Central memory CD4-positive, alpha-beta T cell (primary cell): ENCODE results near the gene DAPK1.

ENCODE experiments used
- DNase-seq: peaks from one replicate; pipeline ENCODE4 v3.0.0; 2022
- total RNA-seq, 3 experiments: gene quantifications; one replicate each; lab custom pipeline; 2026; lab: John Stamatoyannopoulos, UW

DAPK1 gene
- total RNA-seq, result 0 to 0.63 (median 0.33) reads per million in 3 experiments

DNA sequence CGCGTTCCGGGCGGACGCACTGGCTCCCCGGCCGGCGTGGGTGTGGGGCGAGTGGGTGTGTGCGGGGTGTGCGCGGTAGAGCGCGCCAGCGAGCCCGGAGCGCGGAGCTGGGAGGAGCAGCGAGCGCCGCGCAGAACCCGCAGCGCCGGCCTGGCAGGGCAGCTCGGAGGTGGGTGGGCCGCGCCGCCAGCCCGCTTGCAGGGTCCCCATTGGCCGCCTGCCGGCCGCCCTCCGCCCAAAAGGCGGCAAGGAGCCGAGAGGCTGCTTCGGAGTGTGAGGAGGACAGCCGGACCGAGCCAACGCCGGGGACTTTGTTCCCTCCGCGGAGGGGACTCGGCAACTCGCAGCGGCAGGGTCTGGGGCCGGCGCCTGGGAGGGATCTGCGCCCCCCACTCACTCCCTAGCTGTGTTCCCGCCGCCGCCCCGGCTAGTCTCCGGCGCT lies at the start of gene DAPK1:
TSS of gene DAPK1 (plus strand) at position 264 of the 442 bp plus-strand sequence. CDS start 1,211 bp downstream, outside the sequence.
- no peak for DNase-seq

DNA sequence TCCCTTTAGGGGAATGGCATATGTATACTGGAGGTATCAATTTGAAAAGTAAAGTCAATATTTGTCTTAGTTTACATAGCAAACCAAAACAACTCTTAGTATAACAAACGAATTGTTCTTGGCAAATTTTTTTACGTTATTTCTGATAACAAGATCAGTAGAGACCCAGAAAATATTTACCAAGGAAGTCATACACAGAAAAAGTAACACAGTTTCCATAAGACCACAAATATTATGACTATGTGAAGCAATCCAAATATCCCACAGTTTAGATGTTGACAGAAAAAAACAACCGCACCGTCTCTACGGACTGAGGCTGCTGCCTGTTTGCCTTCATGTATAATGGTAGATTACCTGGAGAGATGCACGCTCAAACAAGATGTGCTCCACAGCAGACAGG lies 46.5 kb upstream of the DAPK1 start:
- DNase-seq, result no peak

DNA sequence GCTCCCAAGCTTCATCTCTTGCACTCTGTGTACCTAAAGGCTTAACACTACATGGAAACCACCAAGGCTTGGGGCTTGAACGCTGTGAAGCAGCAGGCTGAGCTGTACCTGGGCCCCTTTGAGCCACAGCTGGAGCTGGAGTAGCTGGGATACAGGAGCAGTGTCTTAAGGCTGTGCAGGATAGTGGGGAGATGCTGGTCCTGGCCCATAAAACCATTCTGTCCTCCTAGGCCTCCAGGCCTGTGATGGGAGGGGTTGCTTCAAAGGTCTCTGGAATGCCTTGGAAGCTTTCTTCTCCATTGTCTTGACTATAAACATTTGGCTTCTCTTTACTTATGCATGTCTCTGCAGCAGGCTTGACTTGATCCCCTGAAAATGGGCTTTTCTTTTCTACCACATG lies 42.3 kb upstream of the DAPK1 start:
- no peak for DNase-seq

DNA sequence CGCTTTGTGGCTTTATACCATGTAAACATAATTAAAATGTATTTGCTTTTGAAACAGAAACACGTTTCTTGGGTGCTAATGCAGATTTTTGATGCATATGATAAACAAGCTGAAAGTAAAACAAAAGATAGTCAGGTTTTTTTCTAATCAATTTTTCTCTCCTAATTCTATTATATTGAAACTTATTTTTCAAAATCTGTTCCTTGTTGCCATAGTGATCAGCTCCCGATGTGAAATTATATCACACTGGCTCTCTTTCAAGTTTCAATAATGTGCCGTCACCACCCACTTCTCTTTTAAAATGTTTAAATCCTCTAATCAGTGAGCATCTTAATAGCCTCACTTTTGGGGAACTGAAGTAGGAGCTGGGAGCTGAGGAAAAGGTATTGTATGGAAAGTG lies 36.4 kb upstream of the DAPK1 start:
- DNase-seq, result no peak

DNA sequence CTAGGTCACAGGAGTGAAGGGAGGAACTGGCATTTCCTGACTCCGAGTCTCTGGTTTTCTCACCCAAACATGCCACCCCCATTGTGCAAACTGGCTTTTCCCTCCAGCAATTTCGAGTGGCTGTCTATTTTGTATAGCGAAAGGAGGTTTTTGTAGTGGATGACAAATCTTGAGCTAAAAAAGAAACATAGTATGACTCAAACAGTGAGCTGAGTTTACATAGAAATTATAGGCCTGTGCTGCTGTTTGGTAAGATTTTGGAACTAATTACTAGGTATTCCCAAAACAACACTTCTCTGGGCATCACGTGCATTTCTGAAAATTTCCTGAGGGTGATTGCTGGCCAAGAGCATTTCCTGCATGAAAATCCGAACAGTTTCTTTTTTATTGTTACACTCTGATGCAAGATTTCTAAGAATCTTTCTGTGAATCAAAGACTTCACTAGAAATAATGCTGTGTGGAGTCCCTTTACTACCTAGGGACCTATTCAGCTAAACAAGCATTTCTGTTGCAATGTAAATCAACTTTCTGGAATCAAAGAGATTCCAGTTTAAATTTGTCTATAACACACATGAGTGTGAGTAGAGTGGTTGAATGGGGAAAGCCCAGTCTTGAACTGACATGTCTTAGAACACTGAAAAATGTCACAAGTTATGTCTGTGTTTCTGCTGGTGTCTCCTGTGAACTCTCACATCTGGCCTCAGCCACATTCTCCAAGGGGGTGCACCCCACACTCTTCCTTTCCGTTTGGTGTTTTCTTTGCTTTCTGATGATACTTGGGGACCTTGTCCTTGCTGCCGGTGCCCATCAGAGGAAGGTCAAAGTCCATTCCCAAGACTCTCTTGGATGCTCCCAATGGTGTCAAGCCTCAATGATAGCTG lies 33.3 kb upstream of the DAPK1 start:
- DNase-seq, result no peak

DNA sequence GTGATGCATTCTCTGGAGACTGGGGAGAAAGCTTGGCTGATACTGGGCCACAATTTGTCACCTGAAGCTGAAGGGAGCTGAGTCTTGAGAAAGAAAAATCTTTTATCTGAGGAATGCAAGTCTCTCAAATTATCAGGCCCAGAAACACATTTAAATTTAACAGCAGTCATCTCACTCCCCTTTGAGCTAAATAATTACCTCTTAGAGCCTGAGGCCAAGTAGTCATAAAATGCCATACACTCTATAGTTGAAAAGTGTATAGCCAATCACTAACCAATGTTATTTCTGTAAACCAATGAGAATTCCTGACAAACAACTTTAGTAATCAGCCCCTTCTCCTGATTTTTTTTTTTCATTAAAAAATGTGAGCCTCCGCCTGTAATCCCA lies 32.7 kb upstream of the DAPK1 start:
- DNase-seq, result no peak

DNA sequence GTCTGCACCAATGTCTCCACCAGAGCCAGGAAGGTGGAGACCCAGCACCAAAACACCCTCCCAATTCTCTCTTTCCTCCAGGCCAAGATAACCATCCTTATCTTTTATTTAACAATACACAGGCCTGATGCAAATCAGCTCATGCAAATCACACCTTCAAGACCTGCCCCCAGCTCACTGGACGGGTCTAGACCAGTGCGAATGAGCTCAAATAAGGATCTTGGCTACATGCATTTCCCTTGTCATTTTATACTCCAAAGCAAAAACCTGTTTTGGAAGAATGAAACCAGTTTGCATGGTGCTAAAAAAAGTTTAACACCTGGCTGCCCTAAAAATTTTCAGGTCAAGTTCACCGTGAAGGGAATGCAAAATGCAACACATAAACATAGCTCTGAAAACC lies 31.9 kb upstream of the DAPK1 start:
- DNase-seq, result no peak

DNA sequence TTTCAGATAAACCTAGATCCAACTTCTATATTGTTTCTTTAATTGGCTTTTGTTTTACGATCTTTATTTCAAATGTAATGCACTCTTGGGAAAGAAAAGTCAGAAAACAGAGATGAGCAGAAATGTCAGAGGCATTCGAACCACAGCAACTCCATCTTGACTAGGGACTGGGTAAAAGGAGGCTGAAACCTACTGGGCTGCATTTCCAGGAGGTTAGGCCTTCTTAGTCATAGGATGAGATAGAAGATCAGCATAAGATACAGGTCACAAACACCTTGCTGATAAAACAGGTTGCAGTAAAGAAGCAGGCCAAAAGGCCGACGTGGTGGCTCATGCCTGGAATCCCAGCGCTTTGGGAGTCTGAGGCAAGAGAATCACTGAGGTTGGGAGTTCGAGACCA lies 30.5 kb upstream of the DAPK1 start:
- no peak for DNase-seq

DNA sequence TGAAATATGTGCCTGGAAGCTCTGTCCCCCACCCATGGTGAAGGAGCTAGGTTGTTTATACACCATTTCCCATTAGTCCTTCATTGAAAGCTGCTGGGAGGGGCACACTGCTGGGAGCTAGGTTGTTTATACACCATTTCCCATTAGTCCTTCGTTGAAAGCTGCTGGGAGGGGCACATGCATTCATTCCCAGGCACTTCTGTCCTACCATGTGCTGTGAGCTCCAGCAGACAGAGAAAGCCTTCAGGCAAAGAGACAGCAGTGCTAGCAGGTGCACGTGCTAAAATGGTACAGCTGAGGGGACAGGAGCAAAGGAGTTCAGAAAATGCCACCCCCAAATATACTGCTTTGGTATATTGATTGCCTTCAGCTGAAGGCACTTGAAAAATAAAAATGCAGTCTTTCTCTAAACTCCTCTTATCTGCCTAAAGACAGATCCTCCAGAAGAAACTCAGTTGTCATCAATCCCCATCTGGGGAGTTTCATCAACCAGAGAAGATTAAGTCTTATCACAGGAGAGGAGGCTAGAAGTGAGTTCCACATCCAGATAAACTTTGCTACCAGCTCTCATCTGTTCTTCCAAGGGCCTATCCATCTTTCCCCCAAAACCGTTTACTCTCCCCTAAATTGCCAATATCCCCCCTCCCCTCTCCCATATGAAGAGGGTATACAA lies 27.7 kb upstream of the DAPK1 start:
- no peak for DNase-seq

DNA sequence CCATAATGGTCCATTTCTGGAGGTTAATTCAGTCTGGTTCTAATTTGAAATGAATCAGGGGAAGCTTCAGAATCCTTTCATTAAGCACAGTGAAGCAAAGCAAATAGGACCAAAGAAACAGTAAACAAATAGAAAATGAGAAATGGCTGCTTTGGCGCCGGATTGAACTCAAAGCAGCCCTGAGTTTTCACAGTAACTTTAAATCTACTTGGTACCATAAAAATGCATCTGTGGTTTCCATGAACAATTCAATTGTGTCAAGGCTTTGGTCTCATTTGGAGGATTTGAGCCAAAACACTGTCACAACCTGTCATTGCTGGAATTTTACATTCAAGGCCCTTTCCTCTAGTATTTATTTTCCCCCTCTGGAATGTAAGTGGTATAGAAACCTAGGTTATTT lies 25.9 kb upstream of the DAPK1 start:
- DNase-seq, result no peak

DNA sequence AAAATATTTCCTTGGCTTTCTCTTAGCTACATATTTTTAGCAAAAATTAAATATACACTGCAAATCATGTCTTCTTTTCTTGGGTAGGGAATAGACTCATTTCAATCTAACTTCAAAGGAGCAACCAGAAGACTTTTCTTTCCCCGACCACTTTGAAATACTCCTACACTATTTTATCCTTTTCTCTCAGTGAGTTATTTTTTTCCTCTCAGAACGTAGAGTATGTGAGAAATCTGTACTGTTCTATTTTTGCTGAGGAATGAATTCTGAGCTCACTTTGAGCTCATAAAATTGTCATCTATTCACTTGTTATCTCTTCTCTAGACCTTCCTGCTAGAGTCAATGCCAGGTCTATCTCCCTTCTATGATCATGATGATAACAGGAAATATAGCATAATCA lies 22.2 kb upstream of the DAPK1 start:
- DNase-seq, result no peak

DNA sequence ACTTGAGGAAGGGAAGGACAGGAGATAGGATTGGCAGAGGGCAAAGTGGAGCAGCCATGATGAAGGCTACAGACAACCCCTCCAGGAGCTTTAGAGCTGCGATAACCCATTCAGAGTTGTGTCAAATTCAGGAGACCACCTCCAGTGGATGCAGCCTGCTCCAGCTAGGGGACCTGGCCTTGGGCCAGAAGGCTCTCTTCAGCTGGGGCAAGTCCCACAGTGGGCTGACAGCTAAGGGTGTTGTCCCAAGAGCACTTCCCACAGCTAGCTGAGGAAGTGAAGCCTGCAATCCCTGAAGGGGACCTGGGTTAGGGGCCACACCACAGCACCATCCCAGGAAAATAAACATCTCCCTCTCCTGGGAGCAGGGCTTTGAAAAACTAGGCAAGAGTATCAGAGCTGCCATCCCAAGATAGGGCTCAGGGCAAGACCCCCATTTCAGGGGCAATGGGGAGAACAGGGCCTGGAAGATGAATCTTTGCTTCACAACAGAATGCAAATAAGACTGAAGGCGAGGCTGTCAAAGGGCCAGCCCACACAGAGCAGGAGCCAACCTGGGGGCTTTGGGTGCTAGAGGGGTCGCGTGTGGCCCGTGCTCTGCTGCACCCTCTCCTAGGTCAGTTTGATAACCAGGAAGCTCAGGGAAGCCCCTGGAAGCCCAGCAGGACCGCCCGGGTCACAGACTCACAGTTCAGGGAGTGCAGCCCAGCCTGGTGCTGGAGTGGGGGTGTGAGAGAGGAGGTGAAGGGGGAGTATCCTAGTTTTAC lies 19.3 kb upstream of the DAPK1 start:
- no peak for DNase-seq

DNA sequence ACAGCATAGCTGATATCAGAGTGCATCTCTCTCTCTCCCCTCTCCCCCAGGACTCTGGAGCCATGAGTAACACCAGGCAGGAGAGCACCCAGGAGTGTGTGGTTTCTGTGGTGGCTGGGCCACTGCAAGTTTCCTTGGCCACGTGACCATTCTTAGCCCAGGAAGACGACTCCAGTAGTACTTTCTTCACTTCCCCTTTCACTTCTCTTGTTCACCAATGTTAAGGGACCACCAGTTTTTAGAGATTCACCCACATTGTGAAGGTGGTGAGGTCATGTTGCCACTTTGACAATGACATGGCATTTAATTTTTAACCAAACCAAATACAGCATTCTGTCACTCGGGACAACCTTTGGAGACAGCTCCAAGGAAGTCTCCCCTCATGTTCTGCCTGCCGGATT lies 17.9 kb upstream of the DAPK1 start:
- DNase-seq, result no peak

DNA sequence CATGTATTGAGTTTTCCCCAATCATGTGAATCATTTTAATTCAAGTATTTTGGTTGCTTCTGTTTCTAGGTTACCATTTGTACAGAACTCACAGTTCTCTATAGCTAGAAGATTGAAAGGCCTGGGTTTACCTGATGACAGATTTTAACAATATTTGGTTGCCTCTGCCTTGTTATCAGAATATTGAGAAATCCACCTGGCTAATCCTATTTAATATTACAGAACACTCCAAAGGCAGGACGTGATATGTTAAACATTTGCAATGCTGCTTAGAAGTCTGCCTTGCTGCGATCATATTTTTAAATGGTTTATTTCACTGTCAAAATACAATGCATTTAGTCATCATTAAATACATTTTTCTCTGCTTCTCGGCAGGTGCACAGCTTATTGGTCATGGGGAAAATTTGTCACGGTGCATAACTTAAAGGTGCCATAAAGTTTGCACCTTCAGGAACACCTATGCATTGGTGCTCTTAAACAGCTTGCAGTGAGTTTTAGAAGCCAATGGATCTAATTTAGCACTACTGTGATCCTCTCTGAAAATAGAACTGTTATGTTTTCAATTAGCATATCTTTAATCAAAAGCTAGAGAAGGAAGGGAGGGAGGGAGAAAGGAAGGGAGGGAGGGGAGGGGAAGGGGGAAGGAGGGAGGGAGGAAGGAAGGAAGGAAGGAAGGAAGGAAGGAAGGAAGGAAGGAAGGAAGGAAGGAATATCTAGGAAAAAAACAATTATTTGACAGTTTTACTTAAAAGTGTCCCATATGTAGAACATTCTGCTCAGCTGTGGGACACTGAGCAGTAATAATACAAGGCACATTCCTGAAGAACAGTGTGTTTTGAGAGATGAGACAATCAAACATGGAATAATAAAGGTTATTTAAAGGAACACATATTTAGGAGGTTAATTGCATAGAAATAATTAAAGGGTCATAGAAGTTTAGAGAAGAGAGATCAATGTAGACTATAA lies 15.5 kb upstream of the DAPK1 start:
- DNase-seq, result no peak

DNA sequence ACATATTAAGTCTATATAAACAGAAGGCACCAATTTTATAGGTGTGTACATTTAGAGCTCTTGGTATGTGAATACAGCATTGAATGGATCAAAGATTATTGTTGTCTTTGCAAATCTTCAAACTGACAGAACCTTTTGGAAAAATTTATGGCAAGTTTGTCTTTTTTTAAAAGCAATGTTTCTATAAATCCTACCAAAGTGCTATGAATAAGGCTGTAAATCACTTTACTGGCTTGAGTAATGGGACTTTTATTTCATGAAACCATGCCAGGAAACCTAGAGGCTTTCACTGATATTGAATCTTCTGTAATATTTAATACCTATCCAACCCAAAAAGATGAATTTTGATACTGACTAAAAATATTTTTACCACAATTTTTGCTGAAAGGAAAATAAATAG lies 7.4 kb upstream of the DAPK1 start:
- no peak for DNase-seq

DNA sequence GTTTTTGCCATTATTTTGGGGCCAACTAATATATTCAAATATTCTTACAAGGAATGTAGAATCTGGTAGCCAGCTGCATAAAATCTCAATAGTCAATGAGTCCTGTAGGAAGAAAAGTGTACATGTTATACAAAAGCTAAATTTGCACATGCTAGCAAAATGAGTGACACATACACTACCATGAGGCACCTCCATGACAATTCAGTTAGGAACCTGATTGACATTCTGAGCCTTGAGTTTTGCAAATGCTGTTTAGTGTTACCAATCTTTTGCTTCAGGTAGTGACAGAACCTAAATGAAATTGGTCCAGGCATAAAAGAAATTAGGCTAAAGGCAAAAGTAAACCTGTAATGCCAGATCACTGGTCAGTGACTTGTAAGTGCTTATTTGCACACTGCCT lies 6.8 kb upstream of the DAPK1 start:
- no peak for DNase-seq

DNA sequence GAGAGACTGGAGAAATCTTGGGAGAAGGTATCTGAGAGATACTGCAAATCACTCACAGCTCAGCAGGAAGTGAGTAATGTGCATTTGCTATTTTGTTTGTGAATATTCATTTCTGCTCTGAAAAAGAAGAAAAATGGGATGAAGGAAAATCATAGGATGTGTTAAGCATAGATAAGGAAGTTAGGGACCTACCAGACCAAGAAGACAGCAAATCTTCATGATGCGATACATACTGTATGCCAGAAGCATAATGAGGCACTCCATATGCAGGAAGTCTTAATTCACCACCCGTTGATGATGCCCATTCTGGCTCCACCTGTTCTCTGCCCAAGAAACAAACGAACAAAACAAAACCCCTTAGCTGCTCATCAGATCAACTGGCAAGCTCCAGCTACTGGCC lies 6.1 kb upstream of the DAPK1 start:
- DNase-seq, result no peak

DNA sequence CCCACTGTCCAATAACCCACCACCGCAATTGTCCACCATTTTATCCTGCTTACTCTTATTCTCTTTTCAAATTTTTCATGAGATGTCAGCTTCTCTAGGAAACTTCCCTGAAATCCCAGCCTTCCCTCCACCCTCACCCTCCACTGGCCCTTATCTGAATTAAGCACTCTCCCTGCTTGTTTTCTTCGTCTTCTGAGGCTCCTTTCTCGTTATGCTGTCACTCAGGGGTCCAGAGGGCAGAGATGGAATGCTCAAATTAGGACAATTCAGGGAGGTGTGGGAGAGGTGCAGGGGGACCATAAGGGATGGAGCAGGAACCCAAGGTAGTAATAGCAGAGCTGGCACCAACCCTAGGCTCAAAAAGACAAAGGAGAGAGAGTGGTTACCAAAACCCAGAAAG lies 5.0 kb upstream of the DAPK1 start:
- DNase-seq, result no peak

DNA sequence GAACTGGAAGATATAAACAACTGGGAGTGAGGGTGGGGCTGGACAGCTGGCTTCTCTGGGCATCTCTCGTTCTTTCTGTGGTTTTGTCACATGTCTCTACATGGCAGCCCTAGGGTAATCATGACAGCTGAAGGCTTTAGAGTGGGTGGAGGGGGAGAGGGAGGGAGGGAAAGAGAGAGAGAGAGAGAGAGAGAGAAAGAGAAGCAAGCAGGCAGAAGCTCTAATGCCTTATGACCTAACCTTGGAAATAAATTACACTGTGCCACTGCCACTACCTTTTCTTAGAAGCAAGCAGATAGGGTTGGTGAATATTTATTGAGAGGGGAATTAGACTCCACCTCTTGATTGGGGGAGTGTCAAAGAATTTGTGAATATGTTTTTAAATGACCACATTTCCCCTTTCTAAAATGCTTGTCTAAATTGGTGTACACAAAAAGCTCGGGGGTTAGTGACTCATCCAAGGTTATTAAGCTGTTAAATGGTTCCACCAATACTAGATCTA lies 2.6 kb upstream of the DAPK1 start:
- no peak for DNase-seq

DNA sequence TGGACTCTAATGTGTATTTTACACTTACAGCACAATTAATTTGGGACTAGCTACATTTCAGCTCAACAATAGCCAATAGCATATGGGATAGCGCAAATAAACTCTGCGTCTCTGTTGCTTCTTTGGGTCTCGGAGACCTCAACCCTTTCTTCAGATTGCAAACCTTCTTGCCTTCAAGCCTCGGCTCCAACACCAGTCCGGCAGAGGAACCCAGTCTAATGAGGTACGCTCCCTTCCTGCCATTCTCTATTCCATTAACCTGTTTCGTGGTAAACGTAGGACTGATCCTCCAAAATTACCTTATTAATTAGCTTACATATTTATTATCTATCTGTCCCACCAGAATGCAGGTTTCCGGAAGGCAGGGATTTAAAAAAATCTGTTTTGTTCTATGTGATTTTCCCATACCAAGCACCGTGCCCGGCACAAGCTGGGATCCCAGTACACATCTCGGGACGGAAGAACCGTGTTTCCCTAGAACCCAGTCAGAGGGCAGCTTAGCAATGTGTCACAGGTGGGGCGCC lies 525 bp upstream of the DAPK1 start:
- no peak for DNase-seq

DNA sequence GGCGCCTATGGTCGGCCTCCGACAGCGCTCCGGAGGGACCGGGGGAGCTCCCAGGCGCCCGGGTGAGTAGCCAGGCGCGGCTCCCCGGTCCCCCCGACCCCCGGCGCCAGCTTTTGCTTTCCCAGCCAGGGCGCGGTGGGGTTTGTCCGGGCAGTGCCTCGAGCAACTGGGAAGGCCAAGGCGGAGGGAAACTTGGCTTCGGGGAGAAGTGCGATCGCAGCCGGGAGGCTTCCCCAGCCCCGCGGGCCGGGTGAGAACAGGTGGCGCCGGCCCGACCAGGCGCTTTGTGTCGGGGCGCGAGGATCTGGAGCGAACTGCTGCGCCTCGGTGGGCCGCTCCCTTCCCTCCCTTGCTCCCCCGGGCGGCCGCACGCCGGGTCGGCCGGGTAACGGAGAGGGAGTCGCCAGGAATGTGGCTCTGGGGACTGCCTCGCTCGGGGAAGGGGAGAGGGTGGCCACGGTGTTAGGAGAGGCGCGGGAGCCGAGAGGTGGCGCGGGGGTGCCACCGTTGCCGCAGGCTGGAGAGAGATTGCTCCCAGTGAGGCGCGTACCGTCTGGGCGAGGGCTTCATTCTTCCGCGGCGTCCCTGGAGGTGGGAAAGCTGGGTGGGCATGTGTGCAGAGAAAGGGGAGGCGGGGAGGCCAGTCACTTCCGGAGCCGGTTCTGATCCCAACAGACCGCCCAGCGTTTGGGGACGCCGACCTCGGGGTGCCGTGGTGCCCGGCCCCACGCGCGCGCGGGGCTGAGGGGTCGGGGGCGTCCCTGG lies 561 bp downstream of the DAPK1 start:
- no peak for DNase-seq
